Activated T-cell treated with anti-CD3 and anti-CD28 coated beads for 24 hours (primary cell): ENCODE results near the gene SLC29A1.
A peak's percentile ranks its signal among the peaks of the same experiment; 100 is the strongest.
"Not testable (repeated sequence)": the region's sequence is repeated elsewhere in the genome, so short reads cannot be mapped to it uniquely, and the experiment has no call there.

Source experiments
- DNase-seq: peaks from one replicate; pipeline ENCODE4 v3.0.0-alpha.2; 2020; ENCODE audit warnings: low read depth

Gene SLC29A1

GRCh38 chr6:44223319-44224028, at the start of gene SLC29A1:
Gene SLC29A1, plus strand, starts transcription at chr6:44223595. Its CDS starts 3,719 bp downstream, at chr6:44227314.
- peak; percentile 80 for DNase-seq

- no peak for DNase-seq
Observed at GRCh38 chr6:44176130-44176761, 47.1 kb upstream of the SLC29A1 start.

DNA sequence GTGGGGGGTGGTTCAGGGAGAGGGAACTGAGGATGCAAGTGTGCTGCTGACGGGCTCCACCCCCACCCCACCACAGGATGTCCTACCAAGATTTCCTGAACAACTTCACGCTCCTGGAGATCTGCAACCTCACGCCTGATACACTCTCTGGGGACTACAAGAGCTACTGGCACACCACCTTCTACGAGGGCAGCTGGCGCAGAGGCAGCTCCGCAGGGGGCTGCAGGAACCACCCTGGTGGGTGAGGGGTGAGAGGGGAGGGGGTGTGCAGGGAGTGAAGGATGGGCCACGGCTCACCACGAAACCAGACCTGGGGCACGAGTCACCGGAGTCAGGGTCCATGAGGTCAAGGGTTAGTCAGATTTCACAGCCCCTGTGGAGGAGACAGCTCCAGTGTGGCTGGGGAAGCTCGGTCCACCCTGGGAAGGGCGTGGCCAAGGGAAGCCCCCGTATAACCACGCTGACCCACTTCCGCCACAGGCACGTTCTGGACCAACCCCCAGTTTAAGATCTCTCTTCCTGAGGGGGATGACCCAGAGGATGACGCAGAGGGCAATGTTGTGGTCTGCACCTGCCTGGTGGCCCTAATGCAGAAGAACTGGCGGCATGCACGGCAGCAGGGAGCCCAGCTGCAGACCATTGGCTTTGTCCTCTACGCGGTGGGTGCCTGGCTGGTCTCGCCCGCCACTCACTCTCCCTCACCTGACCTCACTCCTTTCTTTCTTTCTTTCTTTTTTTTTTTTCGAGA, 46.5 kb upstream of the SLC29A1 start:
- DNase-seq: no peak

DNA sequence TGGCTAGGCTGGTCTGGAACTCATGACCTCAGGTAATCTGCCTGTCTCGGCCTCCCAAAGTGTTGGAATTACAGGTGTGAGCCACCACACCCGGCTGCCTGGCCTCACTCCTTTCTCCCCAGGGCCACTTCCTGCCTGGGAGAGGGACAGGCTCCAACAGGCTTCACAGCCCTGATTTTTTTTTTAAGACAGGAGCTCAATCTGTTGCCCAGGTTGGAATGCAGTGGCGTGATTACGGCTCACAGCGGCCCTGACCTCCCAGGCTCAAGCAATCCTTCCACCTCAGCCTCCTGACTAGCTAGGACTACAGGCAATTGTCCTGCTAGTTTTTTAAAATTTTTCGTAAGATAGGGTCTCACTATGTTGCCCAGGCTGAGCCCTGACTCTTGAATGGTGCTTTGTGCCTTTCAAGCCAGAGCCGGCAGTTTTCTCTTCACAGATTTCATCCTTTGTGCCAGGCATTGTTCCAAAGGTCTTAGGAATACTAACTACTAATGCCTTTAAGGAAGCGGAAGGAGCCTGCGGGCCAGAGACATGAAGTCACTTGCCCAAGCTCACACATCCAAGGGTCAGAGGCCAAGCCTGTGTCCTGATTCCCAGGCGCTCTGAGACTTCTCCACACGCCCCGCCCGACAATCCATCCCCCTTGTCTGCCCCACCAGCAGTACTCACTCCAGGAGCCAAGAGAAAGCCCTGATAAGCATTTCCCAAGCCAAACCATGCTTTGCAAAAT, 45.5 kb upstream of the SLC29A1 start:
- DNase-seq: no peak

GRCh38 chr6:44178424-44179071, 44.8 kb upstream of the SLC29A1 start:
- no peak for DNase-seq

DNA sequence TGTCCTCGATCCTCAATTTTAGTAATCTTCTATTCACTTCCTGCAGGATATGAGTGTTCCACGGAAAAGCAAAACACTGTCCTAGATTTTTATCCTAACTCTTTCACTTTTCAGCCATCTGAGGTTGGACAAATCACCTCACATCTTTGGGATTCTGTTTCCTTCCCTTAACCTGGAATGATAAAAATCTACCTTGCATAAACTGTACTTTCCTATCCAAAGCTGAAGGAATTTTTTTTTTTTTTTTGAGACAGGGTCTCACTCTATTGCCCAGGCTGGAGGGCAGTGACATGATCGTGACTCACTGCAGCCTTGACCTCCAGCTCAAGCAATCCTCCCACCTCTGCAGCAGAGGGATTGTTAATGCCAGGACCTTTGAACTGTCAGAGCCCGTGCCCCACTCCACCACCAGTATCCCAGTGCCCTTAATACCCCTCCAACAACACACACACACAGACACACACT, 44.3 kb upstream of the SLC29A1 start:
- DNase-seq: no peak

DNA sequence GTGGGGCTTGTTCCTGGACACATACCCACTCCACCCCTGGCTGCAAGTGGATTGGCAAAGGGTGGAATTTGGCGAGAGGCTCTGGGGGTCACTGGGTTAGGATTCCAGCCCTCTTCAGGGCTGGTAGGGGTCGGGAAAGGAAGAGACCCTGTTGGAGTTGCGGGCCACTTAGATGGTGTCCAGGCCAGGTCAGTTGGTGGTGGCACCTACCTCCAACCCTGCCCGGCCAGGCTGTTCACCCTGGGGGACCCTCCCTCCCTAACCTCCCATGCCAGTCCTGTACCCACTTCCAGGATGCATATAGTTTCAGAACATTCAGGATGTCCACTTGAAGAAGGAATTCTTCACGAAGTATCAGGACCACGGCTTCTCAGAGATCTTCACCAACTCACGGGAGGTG, 43.7 kb upstream of the SLC29A1 start:
- DNase-seq: no peak

DNA sequence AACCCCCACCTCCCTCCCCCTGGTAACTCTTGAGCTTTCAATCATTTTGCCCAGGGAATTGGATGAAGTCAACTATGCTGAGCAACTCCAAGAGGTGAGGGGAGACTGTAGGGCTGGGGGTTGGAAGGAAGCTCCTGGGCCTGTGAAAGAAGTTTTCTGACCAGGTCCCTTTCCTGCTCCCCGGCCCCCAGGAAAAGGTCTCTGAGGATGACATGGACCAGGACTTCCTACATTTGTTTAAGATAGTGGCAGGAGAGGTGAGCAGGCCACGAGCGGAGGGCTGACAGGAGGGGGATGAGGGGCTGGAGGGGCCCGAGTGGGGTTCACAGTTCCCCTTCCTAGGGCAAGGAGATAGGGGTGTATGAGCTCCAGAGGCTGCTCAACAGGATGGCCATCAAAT, 43.0 kb upstream of the SLC29A1 start:
- no peak for DNase-seq

DNA sequence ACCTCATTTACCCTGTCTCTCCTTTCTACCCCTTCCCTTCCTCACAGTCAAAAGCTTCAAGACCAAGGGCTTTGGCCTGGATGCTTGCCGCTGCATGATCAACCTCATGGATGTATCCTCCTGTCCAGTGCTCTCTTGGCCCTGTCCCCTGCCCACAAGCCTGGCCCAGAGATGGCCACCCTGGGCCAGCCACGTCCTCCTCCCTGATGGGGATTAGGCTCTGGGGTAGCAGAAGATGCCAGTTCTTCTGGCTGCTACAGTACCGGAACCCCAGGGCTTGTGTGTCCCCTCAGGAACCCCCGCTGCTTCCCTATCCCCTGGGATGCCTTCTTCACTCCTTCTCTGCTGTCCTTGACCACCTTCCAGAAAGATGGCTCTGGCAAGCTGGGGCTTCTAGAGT, 42.5 kb upstream of the SLC29A1 start:
- DNase-seq: no peak

DNA sequence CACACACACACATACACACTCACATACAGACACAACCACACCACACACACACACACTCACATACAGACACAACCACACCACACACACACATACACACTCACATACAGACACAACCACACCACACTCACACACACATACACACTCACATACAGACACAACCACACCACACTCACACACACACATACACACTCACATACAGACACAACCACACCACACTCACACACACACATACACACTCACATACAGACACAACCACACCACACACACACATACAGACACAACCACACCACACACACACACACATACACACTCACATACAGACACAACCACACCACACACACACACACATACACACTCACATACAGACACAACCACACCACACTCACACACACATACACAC, 41.6 kb upstream of the SLC29A1 start:
- not testable (repeated sequence) for DNase-seq

DNA sequence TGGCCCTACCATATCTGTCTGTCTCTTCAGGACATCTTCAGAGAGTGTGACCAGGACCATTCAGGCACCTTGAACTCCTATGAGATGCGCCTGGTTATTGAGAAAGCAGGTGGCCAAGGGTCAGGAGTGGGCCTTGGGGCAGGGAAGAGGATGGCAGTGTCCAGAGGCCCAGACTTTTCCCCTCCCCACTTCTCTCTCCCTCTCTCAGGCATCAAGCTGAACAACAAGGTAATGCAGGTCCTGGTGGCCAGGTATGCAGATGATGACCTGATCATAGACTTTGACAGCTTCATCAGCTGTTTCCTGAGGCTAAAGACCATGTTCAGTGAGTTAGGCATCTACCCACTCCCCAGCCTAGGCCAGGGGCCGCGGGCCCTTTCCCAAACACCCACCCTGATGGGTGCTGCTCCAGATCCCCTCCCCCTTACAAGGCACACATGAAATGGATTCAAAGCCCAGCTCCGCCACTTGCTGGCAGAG, 40.4 kb upstream of the SLC29A1 start:
- no peak for DNase-seq

GRCh38 chr6:44183783-44184182, 39.6 kb upstream of the SLC29A1 start:
- no peak for DNase-seq

DNA sequence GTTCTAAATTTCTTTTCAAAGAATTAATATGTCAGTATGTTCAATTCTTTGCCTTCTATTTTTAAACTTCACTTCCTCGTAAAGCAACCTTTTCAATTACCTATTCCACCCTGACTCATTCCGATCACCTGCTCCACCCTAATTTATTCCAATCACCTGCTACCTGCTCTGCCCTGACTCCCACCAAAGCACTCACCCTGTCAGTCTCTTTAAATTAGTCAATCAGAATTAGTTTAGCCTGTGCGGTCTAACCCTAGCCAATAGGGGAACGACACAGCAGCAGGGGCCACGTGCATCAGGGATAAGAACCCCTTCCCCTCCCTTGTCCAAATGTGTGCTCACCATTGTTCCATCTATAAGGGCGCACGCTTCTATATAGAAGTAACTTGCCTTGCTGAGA, 38.0 kb upstream of the SLC29A1 start:
- not testable (repeated sequence) for DNase-seq

DNA sequence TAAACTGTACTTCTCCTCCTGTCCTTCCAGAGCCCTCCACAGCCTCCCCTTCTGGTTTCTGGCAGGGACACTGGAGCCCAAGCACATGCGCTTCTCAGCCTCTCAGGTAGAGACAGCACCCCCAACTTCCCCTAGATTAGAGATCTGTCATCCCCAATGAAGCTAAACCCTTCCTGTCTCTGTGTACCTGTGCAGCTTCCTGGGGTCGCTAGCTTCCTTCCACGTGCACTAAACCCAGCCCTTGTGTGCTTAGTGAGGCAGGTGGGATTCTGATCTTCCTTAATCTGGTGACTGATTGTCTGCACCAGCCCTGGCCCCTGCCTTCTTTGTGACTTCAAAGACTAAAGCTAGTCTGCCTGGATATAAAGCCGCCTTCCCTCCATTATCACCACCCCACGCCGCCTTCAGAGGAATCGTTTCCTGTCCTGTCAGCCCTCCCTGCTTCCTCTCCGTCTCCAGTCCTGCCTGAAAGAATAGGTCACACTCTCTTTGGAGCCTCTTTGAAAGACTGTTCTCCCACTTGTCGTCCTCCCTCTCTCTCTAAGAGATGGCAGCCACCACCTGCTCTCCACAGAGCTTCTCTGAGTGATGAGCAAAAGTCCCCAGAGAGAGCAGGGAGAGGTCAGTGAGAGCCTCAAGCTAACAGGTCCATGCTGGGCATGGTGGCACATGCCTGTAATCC, 37.3 kb upstream of the SLC29A1 start:
- no peak for DNase-seq

DNA sequence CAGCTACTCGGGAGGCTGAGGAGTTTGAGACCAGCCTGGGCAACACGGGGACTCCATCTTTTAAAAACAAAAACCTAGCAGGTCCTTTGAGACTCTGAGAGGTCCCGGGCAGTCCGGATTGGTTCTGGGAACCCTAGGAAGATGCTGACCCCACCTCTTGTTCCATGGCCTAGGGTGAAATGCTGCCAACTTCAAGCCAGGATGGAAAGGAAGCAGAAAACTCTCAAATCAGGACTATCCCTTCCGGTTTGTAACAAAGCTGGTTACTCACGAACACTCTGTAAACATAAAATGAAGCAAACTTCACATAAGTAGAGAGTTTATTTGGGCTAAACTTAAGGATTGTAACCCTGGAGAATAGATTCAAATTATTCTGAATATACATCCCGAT, 36.8 kb upstream of the SLC29A1 start:
- DNase-seq: no peak

GRCh38 chr6:44188819-44189218, 34.6 kb upstream of the SLC29A1 start:
- no peak for DNase-seq

DNA sequence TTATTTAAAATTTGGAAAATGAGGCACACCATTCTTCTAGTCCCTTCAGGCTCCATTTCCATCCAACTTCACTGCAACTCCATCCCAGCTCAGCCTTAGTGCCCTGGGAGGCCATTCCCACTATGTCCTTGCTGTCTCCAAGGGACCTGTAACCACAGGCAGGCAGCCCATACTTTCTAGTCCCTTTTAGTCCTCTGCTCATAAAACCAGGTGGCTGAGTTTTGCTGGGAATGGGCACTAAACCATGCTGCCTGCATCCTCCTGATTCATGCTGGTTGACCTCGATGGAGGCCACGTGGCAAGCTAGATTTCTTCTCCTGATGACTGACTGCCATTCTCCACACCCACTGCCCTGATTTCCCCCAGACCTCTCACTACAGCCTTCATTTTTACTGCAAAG, 34.1 kb upstream of the SLC29A1 start:
- no peak for DNase-seq

- DNase-seq: no peak
Observed at GRCh38 chr6:44190715-44191114, 32.7 kb upstream of the SLC29A1 start.

DNA sequence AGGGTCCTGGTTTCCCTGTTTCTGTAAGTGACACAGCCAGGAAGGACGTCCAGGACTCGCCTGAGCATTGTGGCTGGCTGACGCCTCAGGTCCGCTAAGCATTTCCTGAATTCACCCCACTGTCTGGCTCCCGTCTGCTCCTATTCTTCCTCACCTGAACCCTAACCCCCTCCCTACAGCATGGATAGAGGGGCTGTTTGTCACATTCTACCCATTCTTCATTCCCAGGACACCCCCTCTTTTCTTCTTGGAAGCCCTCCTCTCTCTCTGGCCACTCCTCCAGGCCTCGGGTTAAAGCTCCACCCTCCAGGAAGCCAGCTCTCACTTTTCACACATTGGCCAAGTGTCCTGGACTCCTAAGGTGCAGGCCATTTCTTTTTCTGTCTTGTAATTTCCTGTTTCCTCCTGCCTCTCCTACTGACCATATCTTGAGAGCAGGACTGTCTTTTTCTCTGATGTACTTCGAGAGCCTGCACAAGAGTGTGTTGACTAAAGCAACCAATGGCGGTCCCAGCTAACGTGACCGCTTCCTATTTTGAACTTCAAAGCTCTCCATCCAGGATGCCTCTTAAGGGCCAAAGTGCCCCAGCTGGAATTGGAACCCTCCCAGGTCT, 30.9 kb upstream of the SLC29A1 start:
- DNase-seq: no peak

- no peak for DNase-seq
Observed at GRCh38 chr6:44193307-44193910, 30.0 kb upstream of the SLC29A1 start.
